Epithelial cell of umbilical artery (primary cell): Measurements from ENCODE around the gene ILRUN. TPM values are rescaled to one million over a fixed set of nuclear protein-coding genes. Genes with fewer than 3 reads are reported as not detected.

Experiments used
- total RNA-seq: library from RNA; depleted of rRNA; stranded (reverse); fragments of >200 nt; gene quantifications from 2 replicates; pipeline ENCODE4 v1.2.3, GENCODE V29; 2014

Gene ILRUN
- 29.2 and 42.9 TPM in 2 replicates for total RNA-seq

DNA sequence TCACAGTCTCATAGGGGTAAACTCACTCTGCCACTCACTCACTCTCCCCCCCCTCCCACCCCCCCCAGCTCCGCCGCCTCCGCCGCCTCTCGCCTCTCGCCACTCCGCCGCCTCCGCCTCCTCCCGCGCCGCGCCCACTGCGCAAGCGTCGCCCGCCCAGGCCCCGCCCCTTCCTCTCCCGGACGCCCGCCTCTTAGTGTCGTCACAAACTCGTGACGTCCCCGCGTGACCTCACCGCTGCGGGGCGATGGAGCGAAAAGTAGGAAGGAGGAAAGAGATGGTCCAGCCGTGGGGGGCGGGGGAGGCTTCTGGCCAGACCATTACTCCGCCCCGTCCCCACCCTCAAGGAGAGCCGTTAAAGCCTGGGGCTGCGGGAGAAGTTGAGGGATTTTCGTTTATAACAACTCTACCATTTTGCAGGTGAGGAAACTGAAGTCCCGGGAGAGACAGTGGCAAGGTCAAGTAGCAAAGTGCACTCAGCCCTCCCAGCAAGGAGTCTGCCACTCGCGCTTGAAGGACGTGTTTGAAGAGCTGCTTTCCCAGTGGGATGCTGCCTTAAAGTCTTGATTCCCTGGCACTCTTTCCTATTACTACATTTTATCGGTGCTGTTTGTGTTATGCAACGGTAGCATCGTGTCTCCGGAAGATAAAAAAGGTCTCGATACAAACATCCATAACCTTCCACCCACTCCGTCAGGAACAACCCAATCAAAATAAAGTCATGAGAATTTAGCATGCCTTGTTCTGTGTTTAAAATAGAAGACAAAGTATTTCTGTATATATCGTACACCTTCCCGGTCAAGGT, at the start of gene ILRUN:
ILRUN (minus strand) TSS at position 29 of the 805 bp plus-strand sequence. CDS start 164 bp downstream, outside the sequence.

Other genes starting within 250 kb of the ILRUN start
- gene PACSIN1, start 230.7 kb downstream of the ILRUN start, total RNA-seq: not detected in 2 replicates
- not detected in 2 replicates for gene SPDEF, start 140.4 kb downstream of the ILRUN start, total RNA-seq
- 47.1 and 48.0 TPM in 2 replicates for gene SNRPC, start 60.7 kb upstream of the ILRUN start, total RNA-seq
- gene BLTP3A, start 95.3 kb upstream of the ILRUN start, total RNA-seq: 3.9 and 7.3 TPM in 2 replicates
- gene TAF11, start 191.3 kb upstream of the ILRUN start, total RNA-seq: 42.2 and 50.0 TPM in 2 replicates
- gene ANKS1A, start 192.5 kb upstream of the ILRUN start, total RNA-seq: 7.1 and 9.3 TPM in 2 replicates